NCI-H128 (cell line): ENCODE measurements around the gene SLC13A4.

Source experiments
- DNase-seq: peaks from one replicate; lab custom pipeline; 2025; ENCODE audit not compliant: unreplicated experiment; lab: John Stamatoyannopoulos, UW

The SLC13A4 gene

DNA sequence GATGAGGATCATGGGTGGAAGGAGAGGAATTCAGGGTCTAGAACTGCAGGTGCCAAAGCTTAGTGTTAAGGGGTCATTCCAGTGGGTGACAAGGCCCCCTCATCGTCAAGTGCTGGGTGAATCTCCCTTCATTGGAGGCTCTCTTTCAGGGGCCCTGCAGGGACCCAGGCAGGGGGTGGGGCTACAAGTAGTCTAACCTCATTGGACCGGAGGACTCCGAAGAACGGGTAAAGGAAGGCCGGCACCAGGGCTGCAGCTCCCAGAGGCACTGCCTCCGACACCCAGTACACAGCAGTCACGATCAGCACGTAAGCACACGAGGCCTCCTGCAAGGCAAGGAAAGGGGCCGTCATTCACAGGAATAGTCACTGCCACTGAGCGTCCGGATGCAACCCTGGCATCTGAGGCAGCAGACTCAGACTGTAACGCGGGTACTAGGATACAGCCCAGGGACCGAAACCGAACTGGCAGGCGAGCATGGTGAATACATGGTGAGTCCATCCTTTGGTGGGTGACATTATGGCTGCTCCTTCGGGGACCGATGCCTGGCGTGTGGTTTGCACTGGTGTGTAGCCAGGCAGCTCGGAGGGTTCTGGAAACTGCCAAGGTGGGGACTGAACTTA lies 6.7 kb downstream of the SLC13A4 start:
- no peak for DNase-seq

GRCh38 chr7:135719688-135720087 lies 8.3 kb downstream of the SLC13A4 start:
- no peak for DNase-seq

DNA sequence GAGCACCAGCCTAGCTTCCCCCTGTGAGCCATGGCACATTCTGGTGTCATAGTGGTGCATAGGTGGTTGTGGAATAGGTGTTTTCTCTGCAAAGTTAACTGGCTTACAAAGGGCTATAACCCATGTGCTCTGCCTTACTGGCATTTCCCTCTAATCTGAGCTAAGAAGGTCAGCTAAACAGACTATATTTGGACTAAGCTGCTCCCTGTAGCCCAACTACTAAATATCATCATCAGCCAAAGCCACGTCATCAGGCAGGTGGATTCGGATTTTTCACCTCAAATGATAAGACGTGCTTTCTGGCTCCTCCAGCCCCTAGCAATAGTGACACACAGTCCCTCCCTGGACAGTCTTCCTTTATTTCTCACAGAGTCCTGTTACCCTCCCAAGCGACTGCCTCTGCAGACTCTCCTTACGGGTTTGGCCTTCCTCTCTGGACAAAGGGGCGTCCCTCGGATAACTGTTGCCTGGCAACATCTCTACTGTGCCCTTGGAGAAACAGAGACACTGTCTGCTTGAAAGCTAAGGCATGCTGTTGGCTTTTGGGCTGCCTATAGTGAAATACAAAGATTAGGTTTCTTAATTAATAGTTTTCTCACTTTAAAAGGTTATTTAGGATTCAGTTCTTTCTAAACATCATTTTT lies 9.1 kb downstream of the SLC13A4 start:
- no peak for DNase-seq

- DNase-seq, result no peak
Observed at GRCh38 chr7:135718219-135718618, 9.8 kb downstream of the SLC13A4 start.

GRCh38 chr7:135717693-135718092 lies 10.3 kb downstream of the SLC13A4 start:
- no peak for DNase-seq

DNA sequence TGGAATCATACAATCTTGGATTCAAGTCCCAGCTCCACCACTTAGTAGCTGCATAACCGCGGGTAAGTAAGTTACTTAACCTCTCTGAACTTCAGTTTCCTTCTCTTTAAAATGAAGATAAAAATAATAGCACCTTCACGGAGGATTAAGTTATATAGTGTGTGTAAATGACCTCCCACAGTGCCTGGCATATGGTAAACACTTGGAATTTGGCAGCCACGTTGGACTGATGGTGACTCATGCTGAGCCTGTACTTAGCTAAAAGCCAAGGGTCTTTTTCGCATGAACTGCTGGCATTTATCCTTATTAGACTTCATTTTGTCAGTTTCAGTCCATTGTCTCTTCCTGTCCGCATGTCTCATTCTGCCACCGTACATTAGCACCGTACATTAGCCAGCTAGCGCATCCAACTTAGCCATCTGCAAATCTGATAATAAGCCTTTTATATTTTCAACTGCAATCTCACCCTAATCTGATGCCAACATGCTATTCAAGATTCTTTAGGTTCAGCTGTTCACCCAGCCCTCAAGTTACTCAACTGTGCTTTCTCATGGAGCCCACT lies 11.2 kb downstream of the SLC13A4 start:
- DNase-seq, result no peak

DNA sequence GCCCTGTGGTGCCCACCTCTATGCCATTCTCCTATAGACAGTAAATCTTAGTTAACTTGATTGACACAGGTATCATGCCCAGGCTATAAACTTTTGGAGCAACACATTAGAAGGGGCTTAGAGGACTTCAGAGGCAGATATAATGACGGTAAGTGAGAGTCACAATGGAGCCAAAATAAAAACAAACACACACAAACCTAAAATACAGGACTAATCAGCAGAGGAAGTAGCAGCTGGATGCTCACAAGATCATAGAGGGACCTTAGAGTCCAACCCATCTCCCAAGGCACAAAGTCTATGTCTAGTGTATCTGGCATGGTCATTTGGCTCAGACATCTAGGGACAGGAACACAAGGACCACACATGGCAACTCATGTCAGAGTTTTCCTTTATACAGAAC lies 12.3 kb downstream of the SLC13A4 start:
- DNase-seq, result no peak

DNA sequence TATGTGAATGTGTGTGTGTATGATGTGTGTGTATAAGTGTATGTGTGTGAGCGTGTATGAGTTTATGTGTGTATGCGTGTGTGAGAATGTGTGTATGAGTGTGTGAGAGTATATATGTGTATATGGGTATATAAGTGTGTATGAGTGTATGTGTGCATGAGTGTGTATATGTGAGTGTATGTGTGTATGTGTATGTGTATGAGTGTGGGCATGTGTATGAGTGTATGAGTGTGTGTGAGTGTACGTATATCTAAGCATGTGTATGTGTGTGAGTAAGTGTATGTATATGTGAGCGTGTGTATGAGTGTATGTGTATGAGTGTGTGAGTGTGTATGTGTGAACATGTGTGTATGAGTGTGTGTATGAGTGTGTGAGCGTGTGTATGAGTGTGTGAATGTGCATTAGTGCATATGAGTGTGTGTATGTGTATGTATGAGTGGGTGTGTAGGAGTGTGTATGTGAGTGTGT lies 12.9 kb downstream of the SLC13A4 start:
- DNase-seq, result no peak

DNA sequence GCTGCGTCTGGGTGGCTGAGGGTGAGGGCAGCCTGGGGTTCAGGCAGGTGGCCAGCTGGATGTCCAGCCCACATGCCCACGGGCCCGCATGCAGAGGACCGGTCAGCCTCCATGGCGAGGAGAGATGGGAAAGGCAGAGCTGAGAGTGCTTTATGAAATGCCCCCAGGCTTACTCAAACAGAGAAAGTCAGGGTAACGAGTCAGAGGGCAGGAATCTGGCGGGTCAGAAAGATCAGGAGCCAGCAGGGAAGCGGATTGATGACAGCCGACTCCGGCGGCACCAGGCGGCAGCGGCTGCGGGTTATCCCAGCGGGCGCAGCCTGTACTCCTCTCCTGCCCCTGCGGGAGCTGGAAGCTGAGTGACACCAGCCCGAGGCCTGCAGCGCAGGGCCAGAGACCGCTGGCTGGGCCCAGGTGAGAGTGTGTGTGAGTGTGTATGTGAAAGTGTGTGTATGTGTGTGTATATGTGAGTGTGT lies 13.4 kb downstream of the SLC13A4 start:
- DNase-seq, result no peak

DNA sequence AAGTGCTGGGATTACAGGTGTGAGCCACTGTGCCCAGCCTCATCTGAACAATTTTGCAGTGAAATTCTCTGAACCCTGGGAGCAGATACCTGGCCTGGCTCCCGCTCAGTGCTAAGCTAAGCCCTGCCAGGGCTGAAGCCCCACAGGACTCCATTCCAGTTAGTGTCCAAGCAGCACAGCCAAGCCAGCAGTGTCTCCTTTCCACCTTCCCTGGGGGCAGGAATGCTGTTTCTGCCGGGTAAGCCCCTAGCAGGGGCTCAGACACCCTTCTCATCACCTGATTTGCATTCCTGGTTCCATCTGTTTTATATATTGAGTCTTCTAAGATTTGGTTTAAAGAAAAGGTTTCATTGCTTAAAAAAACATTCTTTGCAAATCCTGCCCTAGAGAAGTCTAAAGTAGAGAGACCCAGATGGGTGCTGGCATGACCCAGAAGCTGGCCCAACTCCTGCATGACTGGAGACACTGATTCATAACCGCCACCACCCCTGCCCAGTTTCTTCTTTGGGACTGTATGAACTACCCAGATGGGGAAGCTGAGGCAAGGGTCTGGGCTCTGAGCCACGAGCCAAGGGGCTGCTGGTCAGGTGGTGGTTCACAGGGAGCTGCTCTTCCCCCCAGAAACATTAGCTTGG lies 14.0 kb downstream of the SLC13A4 start:
- no peak for DNase-seq

- DNase-seq, result no peak
Observed at GRCh38 chr7:135712796-135713195, 15.2 kb downstream of the SLC13A4 start.

GRCh38 chr7:135712182-135712782 lies 15.7 kb downstream of the SLC13A4 start:
- no peak for DNase-seq

DNA sequence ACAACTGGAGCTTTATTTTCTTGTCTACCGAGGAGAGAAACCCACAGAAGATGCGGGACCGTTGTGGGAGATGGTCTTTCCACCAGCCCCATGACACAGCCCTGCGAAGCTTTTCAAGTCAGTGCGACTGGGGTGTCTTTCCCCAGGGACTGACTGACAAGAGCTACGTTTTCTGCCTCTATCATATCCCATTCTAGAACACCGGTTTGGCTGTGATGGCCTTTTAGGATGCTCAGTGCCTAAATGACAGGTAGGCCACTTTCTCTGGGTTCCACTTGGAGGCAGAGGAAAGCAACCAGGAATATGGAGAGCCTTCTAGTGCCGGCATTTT lies 16.9 kb downstream of the SLC13A4 start:
- no peak for DNase-seq

DNA sequence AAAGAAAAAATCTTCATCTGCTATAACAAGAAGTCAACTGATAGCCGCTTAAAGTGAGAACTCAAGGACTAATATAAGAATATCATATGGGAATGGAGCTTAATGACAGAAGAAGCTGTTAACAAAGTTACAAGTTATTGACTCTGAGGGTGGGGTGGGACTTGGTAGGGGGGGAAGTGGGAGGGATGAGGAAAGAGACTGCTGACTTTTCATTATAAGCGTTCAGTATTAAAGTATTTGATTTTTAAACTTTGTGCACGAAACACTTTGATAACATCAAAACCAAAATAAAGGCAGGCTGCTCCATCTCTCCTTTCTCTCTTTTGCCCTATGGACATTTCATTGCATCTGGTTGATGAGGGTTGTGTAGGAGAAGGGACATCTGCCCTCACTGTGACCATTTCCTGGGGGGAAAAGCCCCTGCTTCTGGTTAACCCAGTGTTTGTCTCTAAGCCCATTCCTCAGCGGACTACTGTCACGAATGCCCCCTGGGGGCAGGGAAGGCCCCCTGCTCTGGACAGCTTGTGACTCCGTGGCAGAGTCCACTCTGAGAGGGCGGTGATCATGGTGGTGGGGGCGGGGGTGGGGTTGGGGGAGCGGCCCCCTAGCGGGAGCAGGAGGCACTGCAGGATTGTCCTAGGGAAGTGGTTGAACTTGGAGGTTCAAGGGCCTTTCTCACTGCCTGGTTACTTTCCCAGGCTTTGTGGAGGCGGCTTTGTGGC lies 17.4 kb downstream of the SLC13A4 start:
- no peak for DNase-seq

GRCh38 chr7:135709508-135709907 lies 18.5 kb downstream of the SLC13A4 start:
- no peak for DNase-seq

GRCh38 chr7:135708041-135708440 lies 19.9 kb downstream of the SLC13A4 start:
- no peak for DNase-seq

DNA sequence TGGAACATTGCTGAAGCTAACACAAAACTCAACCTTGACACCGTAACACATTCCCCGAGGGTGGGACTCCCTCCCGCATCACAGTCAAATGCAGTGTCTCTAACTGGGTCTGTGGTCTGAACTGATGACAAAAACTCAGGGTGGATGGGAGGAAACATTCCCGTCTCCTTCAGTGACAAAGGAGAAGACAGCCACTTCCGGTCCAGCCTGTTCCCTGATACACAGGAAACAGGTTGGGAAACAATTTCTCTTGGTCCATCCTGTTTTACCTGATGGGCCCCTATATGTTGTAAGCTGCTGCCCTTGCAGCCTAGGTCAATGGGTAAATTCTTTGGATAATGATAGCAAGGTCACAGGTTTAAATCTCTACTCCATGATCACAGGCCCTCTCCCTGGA lies 20.4 kb downstream of the SLC13A4 start:
- DNase-seq, result no peak

GRCh38 chr7:135706858-135707569 lies 21.0 kb downstream of the SLC13A4 start:
- no peak for DNase-seq

- DNase-seq, result no peak
Observed at GRCh38 chr7:135706038-135706742, 21.8 kb downstream of the SLC13A4 start.

- no peak for DNase-seq
Observed at GRCh38 chr7:135704698-135705097, 23.3 kb downstream of the SLC13A4 start.
